Stimulated activated CD4-positive, alpha-beta T cell treated with anti-CD3 and anti-CD28 coated beads, Interleukin-15, amount 100 ng/mL, for 24 hours (primary cell): ENCODE results near the gene ARR3.
"Not testable (repeated sequence)": the region's sequence is repeated elsewhere in the genome, so short reads cannot be mapped to it uniquely, and the experiment has no call there.

Source experiments
- DNase-seq: peaks from one replicate; pipeline ENCODE4 v3.0.0-alpha.2; 2020

Gene ARR3

GRCh38 chrX:70268034-70268433, at the start of gene ARR3:
Gene ARR3 (plus strand): TSS chrX:70268334. CDS start chrX:70269386, 1,052 bp downstream.
- DNase-seq: no peak

GRCh38 chrX:70219938-70220764, 48.0 kb upstream of the ARR3 start:
- no peak for DNase-seq

GRCh38 chrX:70226048-70226447, 42.1 kb upstream of the ARR3 start:
- DNase-seq: no peak

- no peak for DNase-seq
Observed at GRCh38 chrX:70226687-70227086, 41.4 kb upstream of the ARR3 start.

- no peak for DNase-seq
Observed at GRCh38 chrX:70231666-70232065, 36.5 kb upstream of the ARR3 start.

- no peak for DNase-seq
Observed at GRCh38 chrX:70234355-70234754, 33.8 kb upstream of the ARR3 start, which contains the start of gene AWAT1. Gene AWAT1 (plus strand): TSS chrX:70234655. CDS start chrX:70234696, 41 bp downstream.

GRCh38 chrX:70240751-70241150, 27.4 kb upstream of the ARR3 start:
- no peak for DNase-seq

GRCh38 chrX:70241501-70241900, 26.6 kb upstream of the ARR3 start:
- DNase-seq: no peak

- not testable (repeated sequence) for DNase-seq
Observed at GRCh38 chrX:70243601-70244000, 24.5 kb upstream of the ARR3 start.

GRCh38 chrX:70244881-70245280, 23.3 kb upstream of the ARR3 start:
- no peak for DNase-seq

- DNase-seq: no peak
Observed at GRCh38 chrX:70247252-70247651, 20.9 kb upstream of the ARR3 start.

GRCh38 chrX:70252491-70252890, 15.6 kb upstream of the ARR3 start:
- no peak for DNase-seq

GRCh38 chrX:70253377-70254062, 14.6 kb upstream of the ARR3 start:
- DNase-seq: no peak

- DNase-seq: no peak
Observed at GRCh38 chrX:70254063-70254400, 14.1 kb upstream of the ARR3 start.

- no peak for DNase-seq
Observed at GRCh38 chrX:70254909-70255308, 13.2 kb upstream of the ARR3 start.

- no peak for DNase-seq
Observed at GRCh38 chrX:70255452-70255851, 12.7 kb upstream of the ARR3 start.

GRCh38 chrX:70257423-70258288, 10.5 kb upstream of the ARR3 start:
- DNase-seq: no peak

GRCh38 chrX:70260104-70260503, 8.0 kb upstream of the ARR3 start, which contains the start of gene P2RY4:
Gene P2RY4 (minus strand): TSS chrX:70260204. CDS start chrX:70259624, 580 bp downstream.
- no peak for DNase-seq

GRCh38 chrX:70262952-70263567, 5.1 kb upstream of the ARR3 start:
- DNase-seq: peak; percentile 47

- no peak for DNase-seq
Observed at GRCh38 chrX:70264784-70265183, 3.4 kb upstream of the ARR3 start.

GRCh38 chrX:70274029-70274428, 5.9 kb downstream of the ARR3 start:
- DNase-seq: not testable (repeated sequence)

- no peak for DNase-seq
Observed at GRCh38 chrX:70279081-70279480, 10.9 kb downstream of the ARR3 start.

- no peak for DNase-seq
Observed at GRCh38 chrX:70280573-70280972, 12.4 kb downstream of the ARR3 start.
